AG08396 (cell line): ENCODE measurements around the gene ADAP1.
A peak's percentile ranks its signal among the peaks of the same experiment; 100 is the strongest.

ENCODE experiments used
- DNase-seq: peaks from one replicate; pipeline ENCODE4 v3.0.0; 2012; ENCODE audit warnings: low spot score, mixed read lengths

The ADAP1 gene

GRCh38 chr7:922334-923107 lies 32.0 kb downstream of the ADAP1 start:
- DNase-seq = no peak

DNA sequence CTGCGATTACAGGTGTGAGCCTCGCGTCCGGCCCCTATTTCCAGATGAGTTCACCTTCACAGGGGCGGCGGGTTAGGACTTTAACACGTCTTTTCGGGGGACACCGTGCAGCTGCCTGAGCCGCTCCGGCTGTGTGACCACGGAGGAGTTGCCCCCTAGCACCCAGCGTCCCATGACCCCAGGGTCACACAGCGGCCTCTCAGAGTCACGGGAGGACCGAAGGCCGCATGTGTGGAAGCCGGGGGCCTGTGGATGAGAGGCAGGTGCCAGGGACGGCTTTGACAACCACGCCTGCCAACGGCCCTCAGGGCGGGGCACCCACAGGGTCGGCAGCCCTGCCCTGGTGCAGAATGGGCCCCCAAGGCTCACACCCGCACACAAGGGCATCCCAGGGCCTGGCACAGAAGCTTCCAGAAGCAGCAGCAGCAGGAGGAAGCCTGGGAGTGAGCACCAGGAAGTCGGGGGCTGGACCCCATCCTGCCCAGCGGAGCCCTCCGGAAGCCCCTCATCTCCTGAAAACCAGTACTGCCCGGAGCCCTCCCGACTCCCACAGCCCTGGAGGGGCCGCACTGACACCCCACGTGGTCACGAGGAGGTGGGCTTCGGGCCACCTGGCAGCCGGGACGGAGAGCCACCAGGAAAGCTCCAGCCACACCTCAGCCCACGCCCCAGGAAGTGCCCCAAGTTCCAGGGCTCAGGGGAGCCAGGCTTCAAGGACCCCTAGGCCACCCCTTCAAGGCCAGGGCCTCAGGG lies 32.7 kb downstream of the ADAP1 start:
- DNase-seq = no peak

- no peak for DNase-seq
Measured at GRCh38 chr7:921071-921461, 33.4 kb downstream of the ADAP1 start.

- DNase-seq = no peak
Measured at GRCh38 chr7:920351-921070, 34.0 kb downstream of the ADAP1 start.

DNA sequence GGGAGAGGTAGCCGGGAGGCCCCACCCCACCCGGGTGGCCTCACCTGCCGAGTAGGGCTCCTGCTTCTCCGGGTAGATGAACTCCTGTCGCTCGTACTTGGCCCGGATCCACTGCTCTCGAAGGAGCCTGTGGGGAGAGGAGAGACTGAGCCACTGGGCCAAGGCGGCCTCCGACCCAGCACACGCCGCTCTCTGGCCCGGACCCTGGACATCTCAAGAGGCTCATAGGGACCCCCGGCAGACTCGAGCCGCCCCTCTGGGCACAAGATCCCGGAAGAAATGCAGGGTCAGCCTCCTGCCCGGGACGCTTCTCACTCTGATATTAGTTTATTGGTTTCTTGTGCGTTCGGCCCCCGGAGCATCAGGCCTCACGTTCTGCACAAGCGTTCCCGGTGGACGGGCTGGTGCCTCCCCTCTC lies 34.5 kb downstream of the ADAP1 start:
- no peak for DNase-seq

DNA sequence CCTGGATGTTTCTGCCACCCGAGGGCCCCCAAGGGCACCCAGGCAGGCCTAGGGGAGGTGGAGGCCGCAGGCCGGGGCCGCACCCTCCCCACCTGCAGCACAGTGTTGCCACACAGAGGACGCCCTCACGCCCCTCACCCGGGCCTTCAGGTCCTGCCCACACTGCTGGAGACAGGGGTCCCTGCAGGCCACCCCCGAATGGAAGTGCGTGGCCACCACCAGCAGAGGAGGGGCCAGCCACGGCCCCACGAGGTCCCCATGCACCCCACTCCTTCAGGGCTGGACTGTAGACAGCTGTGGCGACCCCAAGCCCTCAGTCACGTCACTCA lies 35.4 kb downstream of the ADAP1 start:
- DNase-seq = no peak

GRCh38 chr7:918441-919113 lies 35.9 kb downstream of the ADAP1 start:
- DNase-seq = no peak

GRCh38 chr7:918118-918425 lies 36.4 kb downstream of the ADAP1 start:
- DNase-seq = no peak

DNA sequence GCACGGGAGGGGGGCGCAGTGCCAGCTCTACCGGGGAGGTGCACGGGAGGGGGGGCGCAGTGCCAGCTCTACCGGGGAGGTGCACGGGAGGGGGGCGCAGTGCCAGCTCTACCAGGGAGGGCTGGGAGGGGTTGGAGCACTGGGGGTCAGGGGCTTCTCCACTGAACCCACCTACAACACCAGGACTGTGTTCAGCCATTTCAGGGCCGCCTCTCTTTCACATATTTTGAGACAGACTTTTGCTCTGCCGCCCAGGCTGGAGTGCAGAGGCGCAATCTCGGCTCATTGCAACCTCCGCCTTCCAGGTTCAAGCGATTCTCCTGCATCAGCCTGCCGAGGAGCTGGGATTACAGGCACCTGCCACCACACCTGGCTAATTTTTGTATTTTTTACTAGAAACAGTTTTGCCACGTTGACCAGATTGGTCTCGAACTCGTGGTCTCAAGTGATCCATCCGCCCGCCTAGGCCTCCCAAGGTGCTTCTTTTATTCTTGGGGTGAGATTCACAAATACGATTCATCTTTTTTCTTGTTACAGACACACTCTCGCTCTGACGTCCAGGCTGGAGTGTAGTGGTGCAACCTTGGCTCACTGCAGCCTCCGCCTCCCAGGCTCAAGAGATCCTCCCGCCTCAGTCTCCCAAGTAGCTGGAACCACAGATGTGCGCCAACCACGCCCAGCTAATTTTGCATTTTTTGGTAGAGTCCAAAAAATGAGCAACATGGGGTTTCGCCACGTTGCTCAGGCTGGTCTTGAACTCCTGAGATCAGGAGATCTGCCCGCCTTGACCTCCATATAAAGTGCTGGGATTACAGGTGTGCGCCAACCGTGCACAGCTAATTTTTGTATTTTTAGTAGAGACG lies 37.0 kb downstream of the ADAP1 start:
- DNase-seq = no peak

- DNase-seq = peak; percentile 53
Measured at GRCh38 chr7:916291-916941, 38.1 kb downstream of the ADAP1 start.

GRCh38 chr7:915291-916218 lies 38.9 kb downstream of the ADAP1 start:
- DNase-seq = no peak

DNA sequence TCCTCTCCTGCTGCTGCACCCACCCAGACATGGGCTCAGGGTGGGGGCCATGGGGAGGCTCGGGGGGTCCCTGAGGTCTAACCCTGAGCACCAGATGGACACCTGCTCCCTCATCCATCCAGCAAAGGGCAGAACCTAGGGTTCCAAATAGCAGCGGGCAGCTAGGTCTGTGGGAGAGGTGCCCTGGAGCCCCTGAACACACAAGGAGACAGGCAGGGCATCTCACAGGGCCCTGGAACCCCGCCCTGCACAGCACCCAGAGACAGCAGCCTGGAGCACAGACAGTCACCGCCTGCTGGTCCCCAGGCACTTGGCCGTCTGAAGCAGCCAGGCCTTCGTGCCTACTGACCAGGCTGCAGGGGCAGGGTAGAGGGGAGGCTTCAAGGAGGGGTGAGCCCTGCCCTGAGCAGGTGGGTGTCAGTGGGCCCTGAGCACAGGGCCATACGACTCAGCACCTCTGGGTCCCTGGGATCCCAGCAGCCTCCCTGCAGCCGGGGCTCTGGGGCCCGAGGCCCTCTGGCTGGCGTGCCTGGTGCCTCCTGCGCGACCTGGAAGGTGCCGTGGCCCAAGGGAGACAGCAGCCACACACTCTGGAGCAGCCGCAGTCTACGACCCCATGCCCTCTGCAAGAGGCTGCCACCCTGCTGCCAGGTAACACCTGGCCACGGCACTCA lies 39.8 kb downstream of the ADAP1 start:
- DNase-seq = no peak

DNA sequence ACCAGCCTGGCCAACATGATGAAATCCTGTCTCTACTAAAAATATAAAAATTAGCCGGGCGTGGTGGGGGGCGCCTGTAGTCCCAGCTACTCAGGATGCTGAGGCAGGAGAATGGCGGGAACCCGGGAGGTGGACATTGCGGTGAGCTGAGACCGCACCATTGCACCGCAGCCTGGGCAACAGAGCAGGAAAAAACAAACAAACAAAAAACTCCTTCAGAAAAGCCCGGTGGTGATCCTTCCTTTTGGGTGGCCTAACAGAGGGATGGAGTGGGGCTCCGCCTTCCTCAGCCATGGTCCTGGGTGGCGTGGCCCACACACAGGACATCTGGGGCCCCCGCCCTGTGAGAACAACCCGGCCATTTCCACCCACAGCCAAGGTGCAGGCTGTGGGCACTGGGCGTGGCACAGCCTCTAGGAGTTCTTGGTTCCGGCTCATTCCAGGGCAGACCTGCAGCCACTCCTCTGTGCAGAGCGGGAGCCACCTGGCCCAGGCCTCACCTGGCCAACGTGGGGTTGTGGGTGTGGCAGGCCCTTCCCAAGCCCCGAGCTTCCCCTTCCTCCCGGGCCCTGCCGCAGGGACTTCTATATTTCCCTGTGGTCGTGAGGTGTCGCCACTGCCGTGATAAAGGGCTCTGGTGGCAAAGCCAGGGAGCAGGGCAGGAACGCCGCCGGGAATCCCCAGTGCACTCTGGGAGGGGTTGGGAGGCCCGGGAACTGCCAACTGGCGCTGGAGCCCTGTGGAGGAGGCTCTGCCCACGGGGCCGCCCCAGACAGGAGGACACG lies 40.6 kb downstream of the ADAP1 start:
- no peak for DNase-seq

DNA sequence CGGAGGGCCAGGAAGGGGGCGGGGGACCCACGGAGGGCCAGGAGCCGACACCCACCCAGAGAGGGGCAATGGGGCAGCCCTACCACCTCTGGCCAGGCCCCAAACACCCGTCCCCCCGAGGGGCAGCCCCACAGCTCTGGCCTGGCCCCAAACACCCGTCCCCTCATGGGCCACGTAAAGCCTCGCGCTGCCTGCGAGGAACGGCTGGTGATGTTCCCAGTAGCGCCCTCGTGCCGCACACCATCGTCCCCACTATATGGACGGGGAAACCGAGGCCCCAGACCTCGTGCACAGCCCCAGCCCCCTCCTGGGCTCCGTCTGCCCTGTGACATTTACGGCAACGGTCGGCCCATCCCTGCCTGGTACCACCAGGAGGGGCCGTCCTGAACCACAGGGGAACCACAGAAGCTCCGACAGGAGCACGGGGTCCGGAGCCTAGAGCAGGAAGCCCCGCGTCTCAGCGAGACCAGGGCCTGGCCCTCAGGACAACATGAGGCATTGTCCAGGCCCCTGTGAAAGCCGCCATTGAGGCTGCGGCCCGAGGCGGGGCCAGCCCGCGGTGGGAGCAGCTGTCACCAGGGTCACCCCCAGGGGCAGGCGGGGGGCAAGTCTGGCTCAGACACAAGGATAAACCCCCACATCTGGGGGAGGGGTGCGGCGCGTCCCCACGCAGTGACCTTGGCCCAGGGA lies 42.5 kb downstream of the ADAP1 start:
- DNase-seq = no peak

DNA sequence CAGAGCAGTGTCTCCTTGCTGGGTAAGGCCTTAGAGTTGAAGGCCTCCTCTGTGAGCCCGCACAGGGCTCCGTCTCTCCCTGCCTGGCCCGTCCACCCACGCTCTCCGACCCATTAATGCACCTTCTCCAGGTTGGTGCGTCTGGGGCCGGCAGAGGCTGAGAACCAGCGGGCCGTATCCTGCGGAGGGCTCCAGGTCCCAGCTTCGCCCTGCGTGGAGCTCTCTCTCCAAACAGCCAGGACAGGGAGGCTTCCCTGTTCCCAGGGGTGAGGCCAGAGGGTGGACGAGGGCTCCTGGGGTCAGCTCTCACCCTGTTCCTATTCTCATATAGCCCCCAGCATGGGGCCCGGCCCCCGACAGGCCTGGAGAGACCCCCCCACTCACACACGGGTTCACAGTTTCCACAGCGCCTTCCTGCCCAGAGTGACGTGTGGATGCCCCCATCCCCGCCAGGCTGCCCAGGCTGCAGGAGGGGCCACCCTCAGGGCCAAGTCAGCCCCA lies 43.5 kb downstream of the ADAP1 start:
- DNase-seq = no peak

- no peak for DNase-seq
Measured at GRCh38 chr7:910441-910861, 44.0 kb downstream of the ADAP1 start.

GRCh38 chr7:909358-910329 lies 44.8 kb downstream of the ADAP1 start:
- DNase-seq = peak; percentile 90
